Measurements from ENCODE around the gene EP300. TPM values are rescaled to one million over a fixed set of nuclear protein-coding genes. Genes with fewer than 3 reads are reported as not detected.
A peak's percentile ranks its signal among the peaks of the same experiment; 100 is the strongest.
"Not testable (repeated sequence)": the region's sequence is repeated elsewhere in the genome, so short reads cannot be mapped to it uniquely, and the experiment has no call there.

EP300 gene
- polyA plus RNA-seq, 1 donor from 2014 or later, result 26.0 TPM

GRCh38 chr22:41106122-41106968 lies 14.0 kb downstream of the EP300 start:
- H3K27ac Mint-ChIP-seq, result peak overlapping the region; percentile 20 to 81 (median 29)
- peak overlapping the region in 2 of 4 donors; percentile 15 to 70 for H3K4me3 Mint-ChIP-seq
- no peaks in the 10 kb centered on the region for H3K27me3 Mint-ChIP-seq

GRCh38 chr22:41106969-41107325 lies 14.6 kb downstream of the EP300 start:
- peak overlapping the region in 1 of 3 donors; percentile 29 for H3K27ac Mint-ChIP-seq
- H3K4me1 Mint-ChIP-seq, result peaks cover 28 to 39% (median 32%) of the 10 kb centered on the region in 3 donors
- not testable (repeated sequence) for H3K9me3 Mint-ChIP-seq, H3K27me3 Mint-ChIP-seq, H3K36me3 Mint-ChIP-seq
- peak overlapping the region in 1 of 4 donors; percentile 70 for H3K4me3 Mint-ChIP-seq

More at GRCh38 chr22:41106122-41106968, 14.0 kb downstream of the EP300 start:
- Mint-ChIP-seq H3K4me1 (peaks cover 29 to 42% (median 32%) of the 10 kb centered on the region in 3 donors), H3K36me3 (peaks cover 3% of the 10 kb centered on the region), H3K9me3 (no peaks in the 10 kb centered on the region)

GRCh38 chr22:41110968-41111367 lies 18.6 kb downstream of the EP300 start:
- Mint-ChIP-seq H3K27ac (no peak overlapping the region), H3K4me1 (peaks cover 16 to 30% (median 20%) of the 10 kb centered on the region in 3 donors)

GRCh38 chr22:41116342-41116741 lies 23.9 kb downstream of the EP300 start:
- peak overlapping the region in 1 of 3 donors; percentile 11 for H3K27ac Mint-ChIP-seq
- peaks cover 7% of the 10 kb centered on the region for H3K36me3 Mint-ChIP-seq
- H3K9me3 Mint-ChIP-seq, result no peaks in the 10 kb centered on the region
- peaks cover 18 to 25% (median 22%) of the 10 kb centered on the region in 3 donors for H3K4me1 Mint-ChIP-seq
- no peak overlapping the region for H3K4me3 Mint-ChIP-seq
- H3K27me3 Mint-ChIP-seq, result no peaks in the 10 kb centered on the region

More at GRCh38 chr22:41110968-41111367, 18.6 kb downstream of the EP300 start:
- no peaks in the 10 kb centered on the region for H3K36me3 Mint-ChIP-seq
- no peak overlapping the region for H3K4me3 Mint-ChIP-seq
- H3K9me3 Mint-ChIP-seq, result no peaks in the 10 kb centered on the region
- H3K27me3 Mint-ChIP-seq, result no peaks in the 10 kb centered on the region

- no peak overlapping the region for H3K4me3 Mint-ChIP-seq
- peaks cover 23 to 28% (median 23%) of the 10 kb centered on the region in 3 donors for H3K4me1 Mint-ChIP-seq
Observed at GRCh38 chr22:41117127-41117965, 25.0 kb downstream of the EP300 start.

GRCh38 chr22:41123151-41123550 lies 30.8 kb downstream of the EP300 start:
- Mint-ChIP-seq H3K4me1 (peaks cover 13 to 17% (median 13%) of the 10 kb centered on the region in 3 donors), H3K9me3 (no peaks in the 10 kb centered on the region), H3K36me3 (peaks cover 3% of the 10 kb centered on the region), H3K27ac (peak overlapping the region in 1 of 3 donors; percentile 64), H3K4me3 (peak overlapping the region in 1 of 4 donors; percentile 74), H3K27me3 (no peaks in the 10 kb centered on the region)

More at GRCh38 chr22:41117127-41117965, 25.0 kb downstream of the EP300 start:
- H3K27ac Mint-ChIP-seq, result no peak overlapping the region
- peaks cover 7% of the 10 kb centered on the region for H3K36me3 Mint-ChIP-seq
- no peaks in the 10 kb centered on the region for H3K9me3 Mint-ChIP-seq
- H3K27me3 Mint-ChIP-seq, result no peaks in the 10 kb centered on the region

GRCh38 chr22:41124086-41124485 lies 31.7 kb downstream of the EP300 start:
- peaks cover 13 to 17% (median 13%) of the 10 kb centered on the region in 3 donors for H3K4me1 Mint-ChIP-seq
- H3K9me3 Mint-ChIP-seq, result no peaks in the 10 kb centered on the region
- H3K27ac Mint-ChIP-seq, result peak overlapping the region in 1 of 3 donors; percentile 59
- H3K4me3 Mint-ChIP-seq, result peak overlapping the region in 1 of 4 donors; percentile 24
- H3K27me3 Mint-ChIP-seq, result no peaks in the 10 kb centered on the region
- peaks cover 3% of the 10 kb centered on the region for H3K36me3 Mint-ChIP-seq

- Mint-ChIP-seq H3K4me3 (no peak overlapping the region), H3K9me3 (no peaks in the 10 kb centered on the region), H3K27me3 (no peaks in the 10 kb centered on the region), H3K4me1 (peaks cover 0 to 8% (median 5%) of the 10 kb centered on the region in 3 donors), H3K36me3 (peaks cover 3% of the 10 kb centered on the region), H3K27ac (no peak overlapping the region)
Observed at GRCh38 chr22:41127451-41127850, 35.1 kb downstream of the EP300 start.

GRCh38 chr22:41128606-41129005 lies 36.2 kb downstream of the EP300 start:
- no peaks in the 10 kb centered on the region for H3K27me3 Mint-ChIP-seq
- peaks cover 0 to 4% (median 3%) of the 10 kb centered on the region in 3 donors for H3K4me1 Mint-ChIP-seq
- H3K36me3 Mint-ChIP-seq, result peaks cover 3% of the 10 kb centered on the region
- no peak overlapping the region for H3K4me3 Mint-ChIP-seq
- no peaks in the 10 kb centered on the region for H3K9me3 Mint-ChIP-seq
- H3K27ac Mint-ChIP-seq, result no peak overlapping the region

- no peak overlapping the region for H3K27ac Mint-ChIP-seq
- no peaks in the 10 kb centered on the region for H3K9me3 Mint-ChIP-seq
- H3K36me3 Mint-ChIP-seq, result peaks cover under 1% of the 10 kb centered on the region
- no peak overlapping the region for H3K4me3 Mint-ChIP-seq
- H3K4me1 Mint-ChIP-seq, result peaks cover 0 to 3% (median 1%) of the 10 kb centered on the region in 3 donors
- H3K27me3 Mint-ChIP-seq, result no peaks in the 10 kb centered on the region
Observed at GRCh38 chr22:41132550-41132949, 40.2 kb downstream of the EP300 start.

- Mint-ChIP-seq H3K27me3 (no peaks in the 10 kb centered on the region), H3K27ac (peak overlapping the region in 1 of 3 donors; percentile 56), H3K9me3 (no peaks in the 10 kb centered on the region), H3K36me3 (no peaks in the 10 kb centered on the region), H3K4me3 (no peak overlapping the region), H3K4me1 (no peaks in the 10 kb centered on the region)
Observed at GRCh38 chr22:41140365-41140957, 48.1 kb downstream of the EP300 start.

- peaks cover 10% of the 10 kb centered on the region for H3K36me3 Mint-ChIP-seq
Observed at GRCh38 chr22:41145921-41146320, 53.5 kb downstream of the EP300 start.

GRCh38 chr22:41146573-41146972 lies 54.2 kb downstream of the EP300 start:
- Mint-ChIP-seq H3K27me3 (no peaks in the 10 kb centered on the region), H3K4me1 (peaks cover 0 to 6% (median 0%) of the 10 kb centered on the region in 3 donors), H3K36me3 (peaks cover 10% of the 10 kb centered on the region), H3K9me3 (no peaks in the 10 kb centered on the region), H3K27ac (no peak overlapping the region), H3K4me3 (no peak overlapping the region)

More at GRCh38 chr22:41145921-41146320, 53.5 kb downstream of the EP300 start:
- not testable (repeated sequence) for H3K27ac Mint-ChIP-seq, H3K4me1 Mint-ChIP-seq, H3K4me3 Mint-ChIP-seq, H3K9me3 Mint-ChIP-seq, H3K27me3 Mint-ChIP-seq

GRCh38 chr22:41147722-41148121 lies 55.3 kb downstream of the EP300 start:
- H3K4me1 Mint-ChIP-seq, result peaks cover 0 to 6% (median 0%) of the 10 kb centered on the region in 3 donors
- no peak overlapping the region for H3K27ac Mint-ChIP-seq
- no peaks in the 10 kb centered on the region for H3K27me3 Mint-ChIP-seq
- peaks cover 10% of the 10 kb centered on the region for H3K36me3 Mint-ChIP-seq
- H3K9me3 Mint-ChIP-seq, result no peaks in the 10 kb centered on the region
- H3K4me3 Mint-ChIP-seq, result no peak overlapping the region

GRCh38 chr22:41152902-41153301 lies 60.5 kb downstream of the EP300 start:
- H3K4me3 Mint-ChIP-seq, result no peak overlapping the region
- peaks cover 0 to 4% (median 0%) of the 10 kb centered on the region in 3 donors for H3K4me1 Mint-ChIP-seq
- H3K36me3 Mint-ChIP-seq, result peaks cover 13% of the 10 kb centered on the region
- no peaks in the 10 kb centered on the region for H3K27me3 Mint-ChIP-seq
- no peak overlapping the region for H3K27ac Mint-ChIP-seq
- H3K9me3 Mint-ChIP-seq, result no peaks in the 10 kb centered on the region
